ENCODE measurements around the gene MYH9. TPM values are rescaled to one million over a fixed set of nuclear protein-coding genes. Genes with fewer than 3 reads are reported as not detected.
A peak's percentile ranks its signal among the peaks of the same experiment; 100 is the strongest.

The MYH9 gene
- total RNA-seq, 6 experiments from 2014 or later: 881 to 1,084 (median 937) TPM

- Mint-ChIP-seq H3K4me3 (no peak overlapping the region), H3K27ac (peak overlapping the region; percentile 36), H3K27me3 (ENCODE audit: insufficient read depth) (no peaks in the 10 kb centered on the region; the same call in 1 of the 2 replicates), H3K4me1 (ENCODE audit: low read depth) (peaks cover 60% of the 10 kb centered on the region), H3K36me3 (ENCODE audit: low read depth) (peaks cover 31% of the 10 kb centered on the region), H3K9me3 (no peaks in the 10 kb centered on the region)
- no peak for TF ChIP-seq CTCF (IDR thresholded peaks at IDR 0.05)
- DNase-seq: no peak
Measured at GRCh38 chr22:36234213-36234612, 153.6 kb downstream of the MYH9 start.

GRCh38 chr22:36233796-36234195 is 154.0 kb downstream of the MYH9 start:
- Mint-ChIP-seq H3K27me3 (ENCODE audit: insufficient read depth) (peaks cover 1% of the 10 kb centered on the region; the same call in 1 of the 2 replicates), H3K4me3 (no peak overlapping the region), H3K27ac (peak overlapping the region; percentile 36; the same call in 1 of the 2 replicates), H3K4me1 (ENCODE audit: low read depth) (peaks cover 56% of the 10 kb centered on the region), H3K36me3 (ENCODE audit: low read depth) (peaks cover 32% of the 10 kb centered on the region), H3K9me3 (no peaks in the 10 kb centered on the region)
- no peak for DNase-seq
- TF ChIP-seq CTCF (IDR thresholded peaks at IDR 0.05): no peak

GRCh38 chr22:36232715-36233401 is 154.9 kb downstream of the MYH9 start:
- no peak for DNase-seq
- Mint-ChIP-seq H3K4me3 (no peak overlapping the region), H3K9me3 (no peaks in the 10 kb centered on the region), H3K27ac (no peak overlapping the region; the same call in 1 of the 2 replicates), H3K36me3 (ENCODE audit: low read depth) (peaks cover 41% of the 10 kb centered on the region), H3K4me1 (ENCODE audit: low read depth) (peaks cover 46% of the 10 kb centered on the region), H3K27me3 (ENCODE audit: insufficient read depth) (peaks cover 1% of the 10 kb centered on the region; the same call in 1 of the 2 replicates)
- TF ChIP-seq CTCF (IDR thresholded peaks at IDR 0.05): no peak

Small RNAs within 50 kb of the gene (microRNA-seq; reads per million reads assigned to microRNA genes)
- gene MIR6819: 3.1 reads per million

Other genes with a start within 250 kb of the MYH9 start
- 1 to 10 TPM; 1.0 to 2.3 (median 2.2) TPM for gene APOL3, start 227.2 kb downstream of the MYH9 start, total RNA-seq (2021; fragmentation: NEBNext Ultra II Directional; extraction: Animal tissue kit (Norgen Biotek cat#: 25700))
- not detected for gene APOL4, start 186.2 kb downstream of the MYH9 start, total RNA-seq (2021; fragmentation: NEBNext Ultra II Directional; extraction: Animal tissue kit (Norgen Biotek cat#: 25700))
- 10 to 100 TPM; 27.7 to 42.5 (median 38.5) TPM for gene APOL2, start 148.4 kb downstream of the MYH9 start, total RNA-seq (2021; fragmentation: NEBNext Ultra II Directional; extraction: Animal tissue kit (Norgen Biotek cat#: 25700))
- gene APOL1, start 134.8 kb downstream of the MYH9 start, total RNA-seq (2021; fragmentation: NEBNext Ultra II Directional; extraction: Animal tissue kit (Norgen Biotek cat#: 25700)): 1 to 10 TPM in 4 of 6 experiments, under 1 TPM in 2; 0.55 to 6.2 (median 4.9) TPM
- gene TXN2, start 93.7 kb upstream of the MYH9 start, total RNA-seq (2021; fragmentation: NEBNext Ultra II Directional; extraction: Animal tissue kit (Norgen Biotek cat#: 25700)): 100 to 1,000 TPM in 2 of 6 experiments, 10 to 100 TPM in 4; 90.3 to 109 (median 96.1) TPM
- 1 to 10 TPM; 2.8 to 4.7 (median 4.2) TPM for gene FOXRED2, start 119.1 kb upstream of the MYH9 start, total RNA-seq (2021; fragmentation: NEBNext Ultra II Directional; extraction: Animal tissue kit (Norgen Biotek cat#: 25700))
- gene EIF3D, start 141.2 kb upstream of the MYH9 start, total RNA-seq (2021; fragmentation: NEBNext Ultra II Directional; extraction: Animal tissue kit (Norgen Biotek cat#: 25700)): 100 to 1,000 TPM; 163 to 177 (median 172) TPM